Caco-2 (cell line): ENCODE measurements around the gene ACAD10. TPM values are rescaled to one million over a fixed set of nuclear protein-coding genes. Genes with fewer than 3 reads are reported as not detected.

Experiments
- BruUV-seq: library from RNA; stranded (reverse); fragments of 400-500 nt; replicated peaks from 2 replicates; lab custom pipeline; 2021; lab: Mats Ljungman, UMichigan
- CTCF ChIA-PET: fragments of 300-600 bp; sonication (Branson Sonifier 250); formaldehyde crosslinking; loops from one replicate; lab custom pipeline; 2022; ENCODE audit warnings: antibody characterized with exemption; lab: Charles Lee
- POLR2A ChIA-PET: fragments of 300-600 bp; sonication (Branson Sonifier 250); formaldehyde crosslinking; loops from one replicate; lab custom pipeline; 2022; ENCODE audit warnings: antibody characterized with exemption; lab: Charles Lee
- DNase-seq, 2 experiments: peaks; one replicate each; pipeline versions ENCODE4 v3.0.0 to v3.0.0-alpha.2; 2020 to 2022
- H3K27me3 ChIP-seq: replicated peaks from 2 replicates; pipeline ENCODE4 v1.6.0; 2011; ENCODE audit warnings: low read length; ENCODE audit not compliant: control insufficient read depth, insufficient read depth
- H3K36me3 ChIP-seq: 2 replicates; pipeline ENCODE4 v1.5.1; 2011; ENCODE audit warnings: low read length; ENCODE audit not compliant: control insufficient read depth, insufficient read depth
- H3K4me1 ChIP-seq: fragments of 250-450 bp; sonication (Bioruptor Pico); 2 replicates; pipeline ENCODE4 v1.5.1; 2020; ENCODE audit warnings: mild to moderate bottlenecking
- H3K4me3 ChIP-seq: 2 replicates; pipeline ENCODE4 v1.5.1; 2011; ENCODE audit warnings: low read depth, mild to moderate bottlenecking, control low read depth, low read length
- H3K9me3 ChIP-seq: fragments of 250-450 bp; sonication (Bioruptor Pico); 2 replicates; pipeline ENCODE4 v1.5.1; 2020; ENCODE audit warnings: mild to moderate bottlenecking, moderate library complexity
- H3K27ac Mint-ChIP-seq: one replicate; pipeline ENCODE4 v1.8.0; 2022; ENCODE audit warnings: mixed read lengths; ENCODE audit not compliant: unreplicated experiment
- H3K27me3 Mint-ChIP-seq: one replicate; pipeline ENCODE4 v1.8.0; 2022; ENCODE audit warnings: mixed read lengths; ENCODE audit not compliant: insufficient read depth, unreplicated experiment
- H3K36me3 Mint-ChIP-seq: one replicate; pipeline ENCODE4 v1.8.0; 2022; ENCODE audit warnings: mild to moderate bottlenecking, mixed read lengths; ENCODE audit not compliant: insufficient read depth, unreplicated experiment
- H3K4me1 Mint-ChIP-seq: one replicate; pipeline ENCODE4 v1.8.0; 2022; ENCODE audit warnings: low read depth, mixed read lengths; ENCODE audit not compliant: unreplicated experiment
- H3K4me3 Mint-ChIP-seq: one replicate; pipeline ENCODE4 v1.8.0; 2022; ENCODE audit warnings: mild to moderate bottlenecking, moderate library complexity, mixed read lengths; ENCODE audit not compliant: unreplicated experiment
- H3K9me3 Mint-ChIP-seq: one replicate; pipeline ENCODE4 v1.8.0; 2022; ENCODE audit warnings: mixed read lengths; ENCODE audit not compliant: unreplicated experiment
- intact Hi-C: fragments of 100-400 bp; cut with micrococcal nuclease; formaldehyde crosslinking; loops from one replicate; pipeline ENCODE4 v1.10.0; 2022; ENCODE audit not compliant: unreplicated experiment
- total RNA-seq: library from RNA; stranded (reverse); gene quantifications from 2 replicates; pipeline ENCODE4 v1.2.3, GENCODE V29; 2022
- TF ChIP-seq, protein P1 (sequence below), 2 experiments: fragments of 200-600 bp in 1 of 2; IDR thresholded peaks; 1 replicate in 1 of 2; 2 replicates in 1 of 2; pipeline versions ENCODE4 v1.5.1 to v1.8.0; 2011 to 2022; ENCODE audit warnings: antibody characterized with exemption in 1 of 2, control low read depth in 1 of 2, inconsistent platforms in 1 of 2, low read depth in 1 of 2, low read length in 1 of 2, mild to moderate bottlenecking in 1 of 2, moderate library complexity in 1 of 2; ENCODE audit not compliant: insufficient read depth in 1 of 2, severe bottlenecking in 1 of 2, unreplicated experiment in 1 of 2

Gene ACAD10
- total RNA-seq, 1 experiment from 2014 or later = 19.0 TPM

DNA sequence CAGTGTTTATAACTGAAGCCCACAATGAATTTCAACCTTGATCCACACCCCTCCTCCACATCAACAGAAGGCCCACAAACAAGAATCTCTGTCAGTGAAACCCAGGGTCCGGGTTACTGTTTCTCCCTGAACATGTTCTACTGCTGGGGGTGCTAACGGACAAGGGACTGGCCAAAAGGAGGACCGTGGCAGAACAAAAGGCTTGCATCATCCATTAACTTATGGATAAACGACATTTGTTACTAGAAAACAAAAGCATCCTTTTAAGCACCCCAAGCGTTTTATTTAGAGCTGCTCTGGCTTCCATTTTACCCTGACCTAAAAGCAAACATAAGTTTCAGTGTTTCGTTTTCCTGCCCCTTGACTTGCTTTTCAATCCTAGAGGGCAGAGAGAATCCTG, 32.3 kb upstream of the ACAD10 start:
- BruUV-seq = no TSS peak
- peaks cover 33% of the 10 kb centered on the region for H3K36me3 Mint-ChIP-seq
- intact Hi-C loops = loop anchor here (10.0 kb wide), 1 partner anchor 59 kb away; the partner anchor contains the start of gene ATXN2
- no peaks in the 10 kb centered on the region for H3K9me3 Mint-ChIP-seq
- H3K27me3 Mint-ChIP-seq = no peaks in the 10 kb centered on the region
- no peaks in the 10 kb centered on the region for H3K9me3 ChIP-seq
- ChIA-PET POLR2A (interaction anchor here (0.6 kb wide), 1 partner anchor 112 kb away, joined by 9 read pairs; no protein-coding TSS in a partner anchor), CTCF (no interaction called here)
- no peaks in the 10 kb centered on the region for H3K4me1 Mint-ChIP-seq
- no peak overlapping the region for H3K4me3 Mint-ChIP-seq
- DNase-seq = no peak
- no peak overlapping the region for H3K27ac Mint-ChIP-seq
- H3K4me3 ChIP-seq = no peak overlapping the region
- H3K27me3 ChIP-seq = no peaks in the 10 kb centered on the region
- TF ChIP-seq, protein P1, sequence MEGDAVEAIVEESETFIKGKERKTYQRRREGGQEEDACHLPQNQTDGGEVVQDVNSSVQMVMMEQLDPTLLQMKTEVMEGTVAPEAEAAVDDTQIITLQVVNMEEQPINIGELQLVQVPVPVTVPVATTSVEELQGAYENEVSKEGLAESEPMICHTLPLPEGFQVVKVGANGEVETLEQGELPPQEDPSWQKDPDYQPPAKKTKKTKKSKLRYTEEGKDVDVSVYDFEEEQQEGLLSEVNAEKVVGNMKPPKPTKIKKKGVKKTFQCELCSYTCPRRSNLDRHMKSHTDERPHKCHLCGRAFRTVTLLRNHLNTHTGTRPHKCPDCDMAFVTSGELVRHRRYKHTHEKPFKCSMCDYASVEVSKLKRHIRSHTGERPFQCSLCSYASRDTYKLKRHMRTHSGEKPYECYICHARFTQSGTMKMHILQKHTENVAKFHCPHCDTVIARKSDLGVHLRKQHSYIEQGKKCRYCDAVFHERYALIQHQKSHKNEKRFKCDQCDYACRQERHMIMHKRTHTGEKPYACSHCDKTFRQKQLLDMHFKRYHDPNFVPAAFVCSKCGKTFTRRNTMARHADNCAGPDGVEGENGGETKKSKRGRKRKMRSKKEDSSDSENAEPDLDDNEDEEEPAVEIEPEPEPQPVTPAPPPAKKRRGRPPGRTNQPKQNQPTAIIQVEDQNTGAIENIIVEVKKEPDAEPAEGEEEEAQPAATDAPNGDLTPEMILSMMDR (IDR thresholded peaks at IDR 0.05; ENCODE audit: insufficient read depth in 1 of 2, low read depth in 1 of 2, low read length in 1 of 2, severe bottlenecking in 1 of 2, unreplicated experiment in 1 of 2) = no peak
- H3K4me1 ChIP-seq = no peaks in the 10 kb centered on the region
- no peaks in the 10 kb centered on the region; the same call in 1 of the 2 replicates for H3K36me3 ChIP-seq

DNA sequence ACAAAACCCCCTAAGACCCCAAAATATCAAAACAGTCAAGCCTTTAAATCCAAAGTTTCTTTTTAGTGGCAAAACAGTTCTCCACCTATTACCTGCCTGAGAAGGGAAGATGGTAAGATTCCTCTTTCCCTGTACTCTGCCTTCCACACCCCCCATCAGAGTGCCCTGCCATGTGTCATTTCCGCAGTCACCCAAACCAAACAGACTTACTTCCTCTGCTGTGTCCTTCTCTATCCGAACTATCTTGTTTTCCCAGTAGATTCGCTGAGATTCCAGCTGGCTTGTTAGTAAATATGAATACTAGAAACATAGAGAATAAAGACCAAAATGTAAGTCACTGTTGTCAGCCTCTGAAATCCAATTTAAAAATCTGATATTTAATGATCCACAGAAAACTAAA, 30.5 kb upstream of the ACAD10 start:
- H3K27ac Mint-ChIP-seq = no peak overlapping the region
- no peak overlapping the region for H3K4me3 ChIP-seq
- H3K4me1 Mint-ChIP-seq = no peaks in the 10 kb centered on the region
- no peak for DNase-seq
- H3K4me3 Mint-ChIP-seq = no peak overlapping the region
- H3K27me3 ChIP-seq = no peaks in the 10 kb centered on the region
- intact Hi-C loops = loop anchor here (10.0 kb wide), 1 partner anchor 61 kb away; the partner anchor contains the start of gene ATXN2
- no TSS peak for BruUV-seq
- no peaks in the 10 kb centered on the region for H3K27me3 Mint-ChIP-seq
- CTCF ChIA-PET = interaction anchor here (0.7 kb wide), 1 partner anchor 12 kb away, joined by 5 read pairs; no protein-coding TSS in a partner anchor
- TF ChIP-seq, protein P1 (IDR thresholded peaks at IDR 0.05; ENCODE audit: insufficient read depth in 1 of 2, low read depth in 1 of 2, low read length in 1 of 2, severe bottlenecking in 1 of 2, unreplicated experiment in 1 of 2) = no peak
- POLR2A ChIA-PET = no interaction called here
- H3K4me1 ChIP-seq = no peaks in the 10 kb centered on the region
- peaks cover 42% of the 10 kb centered on the region for H3K36me3 Mint-ChIP-seq
- H3K36me3 ChIP-seq = no peaks in the 10 kb centered on the region; the same call in 1 of the 2 replicates
- no peaks in the 10 kb centered on the region for H3K9me3 Mint-ChIP-seq
- no peaks in the 10 kb centered on the region for H3K9me3 ChIP-seq

DNA sequence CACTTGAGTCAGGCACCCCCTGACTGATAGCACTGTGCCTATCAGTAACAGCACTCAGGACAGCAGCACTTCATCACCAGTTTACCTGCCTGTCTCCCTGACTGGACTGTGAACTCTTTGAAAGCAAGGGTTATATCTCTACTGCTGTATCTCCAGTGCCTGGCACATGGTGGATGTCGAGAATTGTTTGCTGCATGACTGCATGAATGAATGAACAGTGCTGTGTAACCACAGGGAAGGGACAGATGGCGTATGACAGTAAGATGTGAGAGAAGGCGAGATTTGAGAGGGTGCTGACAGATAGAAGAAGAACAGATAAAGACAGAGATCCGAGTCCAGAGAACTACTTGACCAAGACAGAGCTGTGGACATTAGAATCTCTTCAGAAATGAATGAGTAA, 29.8 kb upstream of the ACAD10 start:
- peaks cover 48% of the 10 kb centered on the region for H3K36me3 Mint-ChIP-seq
- intact Hi-C loops = loop anchor here (10.0 kb wide), 1 partner anchor 61 kb away; the partner anchor contains the start of gene ATXN2
- TF ChIP-seq, protein P1 (IDR thresholded peaks at IDR 0.05; ENCODE audit: insufficient read depth in 1 of 2, low read depth in 1 of 2, low read length in 1 of 2, severe bottlenecking in 1 of 2, unreplicated experiment in 1 of 2) = no peak
- no peak overlapping the region for H3K4me3 Mint-ChIP-seq
- Histone ChIP-seq H3K9me3 (no peaks in the 10 kb centered on the region), H3K4me3 (no peak overlapping the region), H3K4me1 (no peaks in the 10 kb centered on the region), H3K27me3 (no peaks in the 10 kb centered on the region), H3K36me3 (no peaks in the 10 kb centered on the region; the same call in 1 of the 2 replicates)
- CTCF ChIA-PET = no interaction called here
- H3K27me3 Mint-ChIP-seq = no peaks in the 10 kb centered on the region
- H3K4me1 Mint-ChIP-seq = no peaks in the 10 kb centered on the region
- POLR2A ChIA-PET = no interaction called here
- DNase-seq = no peak
- BruUV-seq = no TSS peak
- no peak overlapping the region for H3K27ac Mint-ChIP-seq
- no peaks in the 10 kb centered on the region for H3K9me3 Mint-ChIP-seq
